AG09309 (cell line): ENCODE data around the gene YBX3.

ENCODE experiments used
- DNase-seq: peaks from one replicate; pipeline ENCODE4 v3.0.0-alpha.2; 2010; ENCODE audit warnings: low read depth
- H3K4me3 ChIP-seq: 2 replicates; pipeline ENCODE4 v1.5.1; 2011; ENCODE audit warnings: mild to moderate bottlenecking, low read depth, low read length, moderate library complexity; ENCODE audit not compliant: control insufficient read depth
- CTCF ChIP-seq: IDR thresholded peaks from 2 replicates; pipeline ENCODE4 v1.5.1; 2011; ENCODE audit warnings: mild to moderate bottlenecking, low read depth, low read length, inconsistent platforms; ENCODE audit not compliant: insufficient read depth, control insufficient read depth; ENCODE audit errors: missing control alignments

Gene YBX3

GRCh38 chr12:10689146-10689545, 34.0 kb downstream of the YBX3 start:
- no peak for DNase-seq
- no peak for TF ChIP-seq CTCF

DNA sequence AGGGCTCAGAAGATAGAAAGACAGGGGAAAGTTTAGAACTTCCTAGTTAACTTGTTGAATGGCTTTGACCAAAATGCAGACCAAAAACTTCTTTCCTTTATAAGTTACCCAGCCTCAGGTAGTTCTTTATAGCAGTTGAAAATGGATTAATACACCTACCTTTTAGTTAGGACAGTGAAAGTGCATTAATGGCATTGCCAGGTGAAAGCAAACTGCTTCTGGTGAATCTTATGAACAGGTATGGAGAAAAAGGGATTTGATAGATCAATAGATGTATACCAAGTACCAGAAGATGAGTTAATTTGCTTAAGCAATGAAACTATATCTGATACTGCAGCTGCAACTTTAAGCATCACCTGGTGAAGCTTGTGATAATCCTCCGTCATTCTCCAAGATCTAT, 35.1 kb downstream of the YBX3 start:
- no peak for TF ChIP-seq CTCF
- DNase-seq, result no peak
- H3K4me3 ChIP-seq, result no peak overlapping the region

More at GRCh38 chr12:10689146-10689545, 34.0 kb downstream of the YBX3 start:
- H3K4me3 ChIP-seq, result no peak overlapping the region

- peak; percentile 95 for TF ChIP-seq CTCF
Observed at GRCh38 chr12:10673659-10674384, 49.3 kb downstream of the YBX3 start, which contains the start of gene STYK1. Gene STYK1 (minus strand): TSS chr12:10674052. CDS start chr12:10634618, 39,434 bp downstream.

DNA sequence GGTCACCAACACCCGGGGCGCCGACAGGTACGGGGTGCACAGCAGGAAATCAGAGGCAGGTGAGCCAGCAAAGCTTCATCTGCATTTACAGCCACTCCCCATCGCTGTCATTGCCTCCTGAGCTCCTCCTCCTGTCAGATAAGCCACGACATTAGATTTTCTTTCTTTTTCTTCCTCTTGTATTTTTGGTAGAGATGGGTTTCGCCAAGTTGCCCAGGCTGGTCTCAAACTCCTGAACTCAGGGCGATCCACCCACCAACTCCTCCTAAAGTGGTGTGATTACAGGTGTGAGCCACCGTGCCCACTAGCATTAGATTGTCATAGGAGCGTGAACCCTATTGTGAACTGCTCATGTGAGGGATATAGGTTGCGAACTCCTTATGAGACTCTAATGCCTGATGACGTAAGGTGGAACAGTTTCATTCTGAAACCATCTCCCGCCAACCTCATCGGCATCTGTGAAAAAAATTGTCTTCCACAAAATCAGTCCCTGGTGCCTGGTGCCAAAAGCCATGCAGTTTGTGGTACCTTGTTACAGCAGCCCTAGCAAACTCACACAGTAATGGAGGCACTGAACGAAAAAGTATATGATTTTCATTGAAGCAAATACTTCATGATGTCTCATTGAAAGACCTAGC, 50.8 kb downstream of the YBX3 start:
- no peak for TF ChIP-seq CTCF
- H3K4me3 ChIP-seq, result no peak overlapping the region
- DNase-seq, result no peak

More at GRCh38 chr12:10673659-10674384, 49.3 kb downstream of the YBX3 start, which contains the start of gene STYK1:
- peak within 1 kb of the TSS; percentile 63 for H3K4me3 ChIP-seq
- no peak for DNase-seq

- no peak for DNase-seq
- no peak for TF ChIP-seq CTCF
- no peak overlapping the region for H3K4me3 ChIP-seq
Observed at GRCh38 chr12:10669533-10669932, 53.6 kb downstream of the YBX3 start.

GRCh38 chr12:10668526-10668925, 54.6 kb downstream of the YBX3 start:
- H3K4me3 ChIP-seq, result no peak overlapping the region
- no peak for DNase-seq

More at GRCh38 chr12:10668526-10668925, 54.6 kb downstream of the YBX3 start:
- no peak for TF ChIP-seq CTCF
